ENCODE results near the gene SYT17. TPM values are rescaled to one million over a fixed set of nuclear protein-coding genes. Genes with fewer than 3 reads are reported as not detected.

Gene SYT17
- total RNA-seq, 1 experiment from 2014 or later = 10.3 TPM

- ChIA-PET CTCF (no interaction called here), RAD21 (ENCODE audit: low non-redundant PET in 1 of 2, low total read pairs in 2 of 2, uncharacterized antibody in 2 of 2, unreplicated experiment in 2 of 2) (no interaction called here), POLR2A (interaction anchor here (0.5 kb wide), 1 partner anchor 41 kb away, joined by 3 read pairs; no protein-coding TSS in a partner anchor)
- Histone ChIP-seq H3K4me3 (replicated peaks in 1 of 2; ENCODE audit: low read depth in 1 of 2, low read length in 2 of 2) (no peak overlapping the region), H3K27me3 (ENCODE audit: insufficient read depth, low read length) (no peaks in the 10 kb centered on the region), H3K4me1 (ENCODE audit: control insufficient read depth in 1 of 2, insufficient read depth in 2 of 2, low read length in 2 of 2) (peaks cover 0 to 25% of the 10 kb centered on the region in 2 experiments; a peak in 3 of 4 replicates), H2AFZ (ENCODE audit: low read depth, low read length, poor library complexity, severe bottlenecking) (no peak overlapping the region), H3K9me3 (ENCODE audit: control insufficient read depth in 1 of 2, insufficient read depth in 1 of 2, low read depth in 1 of 2, low read length in 2 of 2) (peaks cover 0 to 6% of the 10 kb centered on the region in 2 experiments; a peak in 1 of 4 replicates), H3K79me2 (ENCODE audit: insufficient read depth, low read length) (no peaks in the 10 kb centered on the region), H4K20me1 (ENCODE audit: insufficient read depth) (no peaks in the 10 kb centered on the region), H3K27ac (ENCODE audit: low read depth, low read length) (no peak overlapping the region), H3K36me3 (ENCODE audit: control insufficient read depth in 1 of 2, insufficient read depth in 2 of 2, low read length in 2 of 2) (no peaks in the 10 kb centered on the region), H3K9ac (ENCODE audit: low read length) (no peak overlapping the region), H3K9me2 (ENCODE audit: insufficient read depth) (no peaks in the 10 kb centered on the region), H3K4me2 (ENCODE audit: low read length) (no peak overlapping the region)
- BruUV-seq (replicated peaks) = no TSS peak
- intact Hi-C loops (cut with micrococcal nuclease) = no loop called here
- DNase-seq (ENCODE audit: low read depth, low spot score) (no peak), ATAC-seq (no peak)
- TF ChIP-seq ZFX (IDR thresholded peaks at IDR 0.05) (no peak), CBX3 (IDR thresholded peaks at IDR 0.05; ENCODE audit: low read depth) (no peak), ZBTB33 (IDR thresholded peaks at IDR 0.05; ENCODE audit: extremely low read depth, insufficient replicate concordance, low read length) (no peak), RAD21 (IDR thresholded peaks at IDR 0.05; ENCODE audit: low read depth) (no peak), JUND (IDR thresholded peaks at IDR 0.05) (no peak), SP1 (IDR thresholded peaks at IDR 0.05; ENCODE audit: low read depth) (no peak)
These were observed 4.8 kb upstream of the SYT17 start for GRCh38 chr16:19163215-19163614.

GRCh38 chr16:19164285-19164684, 3.8 kb upstream of the SYT17 start:
- Histone ChIP-seq H3K9ac (ENCODE audit: low read length) (no peak overlapping the region), H3K9me3 (ENCODE audit: control insufficient read depth in 1 of 2, insufficient read depth in 1 of 2, low read depth in 1 of 2, low read length in 2 of 2) (peaks cover 0 to 6% of the 10 kb centered on the region in 2 experiments; a peak in 1 of 4 replicates), H3K9me2 (ENCODE audit: insufficient read depth) (no peaks in the 10 kb centered on the region), H2AFZ (ENCODE audit: low read depth, low read length, poor library complexity, severe bottlenecking) (no peak overlapping the region), H3K4me2 (ENCODE audit: low read length) (no peak overlapping the region), H3K27ac (ENCODE audit: low read depth, low read length) (no peak overlapping the region), H3K4me1 (ENCODE audit: control insufficient read depth in 1 of 2, insufficient read depth in 2 of 2, low read length in 2 of 2) (peaks cover 4 to 33% of the 10 kb centered on the region in 2 experiments; a peak in 3 of 4 replicates), H3K79me2 (ENCODE audit: insufficient read depth, low read length) (no peaks in the 10 kb centered on the region), H3K27me3 (ENCODE audit: insufficient read depth, low read length) (no peaks in the 10 kb centered on the region), H3K4me3 (replicated peaks in 1 of 2; ENCODE audit: low read depth in 1 of 2, low read length in 2 of 2) (no peak overlapping the region), H4K20me1 (ENCODE audit: insufficient read depth) (no peaks in the 10 kb centered on the region), H3K36me3 (ENCODE audit: control insufficient read depth in 1 of 2, insufficient read depth in 2 of 2, low read length in 2 of 2) (no peaks in the 10 kb centered on the region)
- no peak for TF ChIP-seq MAX (IDR thresholded peaks at IDR 0.05)
- TF ChIP-seq SIN3A (IDR thresholded peaks at IDR 0.05; ENCODE audit: low read depth) = no peak
- TF ChIP-seq CEBPB (IDR thresholded peaks at IDR 0.05; ENCODE audit: low read depth) = no peak
- no peak for TF ChIP-seq ELF1 (IDR thresholded peaks at IDR 0.05; ENCODE audit: borderline replicate concordance, low read depth)
- TF ChIP-seq ZBTB33 (IDR thresholded peaks at IDR 0.05; ENCODE audit: extremely low read depth, insufficient replicate concordance, low read length) = no peak
- TF ChIP-seq CBX3 (IDR thresholded peaks at IDR 0.05; ENCODE audit: low read depth) = no peak
- no peak for TF ChIP-seq EZH2phosphoT487 (IDR thresholded peaks at IDR 0.05; ENCODE audit: borderline replicate concordance)
- TF ChIP-seq POLR2AphosphoS5 (IDR thresholded peaks at IDR 0.05; ENCODE audit: low read depth, low read length) = no peak
- TF ChIP-seq SRF (IDR thresholded peaks at IDR 0.05; ENCODE audit: low read depth) = no peak
- TF ChIP-seq POLR2A (IDR thresholded peaks at IDR 0.05; ENCODE audit: borderline replicate concordance, extremely low read depth, insufficient read depth, insufficient read length) = no peak
- no peak for TF ChIP-seq TCF7L2 (IDR thresholded peaks at IDR 0.05; ENCODE audit: borderline replicate concordance, extremely low read depth, insufficient read depth, insufficient read length)
- TF ChIP-seq ZFX (IDR thresholded peaks at IDR 0.05) = no peak
- TF ChIP-seq ATF3 (IDR thresholded peaks at IDR 0.05) = no peak
- no peak for TF ChIP-seq EGR1 (IDR thresholded peaks at IDR 0.05; ENCODE audit: low read depth)
- no peak for TF ChIP-seq JUND (IDR thresholded peaks at IDR 0.05)
- ChIA-PET CTCF (no interaction called here), RAD21 (ENCODE audit: low non-redundant PET in 1 of 2, low total read pairs in 2 of 2, uncharacterized antibody in 2 of 2, unreplicated experiment in 2 of 2) (no interaction called here), POLR2A (no interaction called here)
- BruUV-seq (replicated peaks) = no TSS peak
- intact Hi-C loops (cut with micrococcal nuclease) = no loop called here
- no peak for DNase-seq (ENCODE audit: low read depth, low spot score)
- no peak for ATAC-seq
